ENCODE results near the gene COL9A3.

DNA sequence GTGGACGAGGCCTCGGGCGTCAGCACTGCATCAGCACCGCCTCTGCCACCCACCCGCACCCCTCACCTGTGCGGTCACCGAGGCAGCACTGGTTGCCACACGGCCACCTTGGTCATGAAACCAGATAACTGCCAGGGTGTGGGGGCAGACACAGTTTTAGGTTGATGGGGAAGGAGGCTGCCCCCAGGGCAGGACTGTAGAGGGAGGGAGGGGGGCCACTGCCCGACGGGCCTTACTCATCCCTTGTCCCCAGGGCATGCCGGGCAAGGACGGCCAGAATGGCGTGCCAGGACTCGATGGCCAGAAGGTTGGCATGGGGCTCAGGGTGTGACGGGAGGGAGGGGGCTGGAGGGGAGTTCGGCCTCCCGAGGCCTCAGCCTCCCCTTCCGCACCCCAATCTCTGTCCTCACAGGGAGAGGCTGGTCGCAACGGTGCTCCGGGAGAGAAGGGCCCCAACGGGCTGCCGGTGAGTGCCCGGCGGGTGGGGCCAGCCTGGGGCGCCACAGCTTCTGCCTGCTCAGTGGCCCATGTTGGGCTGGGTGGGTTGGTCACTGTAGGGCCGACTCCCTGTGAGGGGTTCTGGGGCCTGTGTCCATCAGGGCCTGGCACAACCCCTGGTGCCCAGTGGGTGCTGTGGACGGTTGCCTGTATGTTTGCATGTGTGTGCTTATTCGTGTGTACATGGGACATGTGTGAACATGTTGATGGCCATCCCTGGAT lies 11.8 kb downstream of the COL9A3 start:
- TF ChIP-seq EZH2 (IDR thresholded peaks at IDR 0.05) (no peak), POLR2AphosphoS5 (IDR thresholded peaks at IDR 0.05; ENCODE audit: borderline replicate concordance, low read depth, low read length) (no peak)
